Parathyroid adenoma (tissue), 2 donors: ENCODE data around the gene FAM193A.

Experiments
- H2AFZ ChIP-seq: fragments of 300-600 bp; sonication (generic); one replicate; pipeline ENCODE4 v1.7.0; 2017; ENCODE audit warnings: antibody characterized with exemption, mild to moderate bottlenecking
- H3K27ac ChIP-seq: fragments of 300-600 bp; sonication (generic); one replicate; pipeline ENCODE4 v1.7.0; 2017
- H3K27me3 ChIP-seq: fragments of 300-600 bp; sonication (generic); one replicate; pipeline ENCODE4 v1.7.0; 2017; ENCODE audit warnings: low read length; ENCODE audit not compliant: control insufficient read depth, insufficient read depth
- H3K36me3 ChIP-seq: fragments of 300-600 bp; sonication (generic); one replicate; pipeline ENCODE4 v1.7.0; 2017; ENCODE audit warnings: low read length; ENCODE audit not compliant: control insufficient read depth, insufficient read depth
- H3K4me1 ChIP-seq: fragments of 300-600 bp; sonication (generic); one replicate; pipeline ENCODE4 v1.7.0; 2017; ENCODE audit warnings: control low read depth
- H3K4me2 ChIP-seq: fragments of 300-600 bp; sonication (generic); one replicate; pipeline ENCODE4 v1.7.0; 2017; ENCODE audit warnings: low read length
- H3K4me3 ChIP-seq: fragments of 300-600 bp; sonication (generic); one replicate; pipeline ENCODE4 v1.7.0; 2017; ENCODE audit warnings: low read depth, low read length
- H3K79me2 ChIP-seq: fragments of 300-600 bp; sonication (generic); one replicate; pipeline ENCODE4 v1.7.0; 2017; ENCODE audit warnings: control low read depth
- H3K9ac ChIP-seq: fragments of 300-600 bp; sonication (generic); one replicate; pipeline ENCODE4 v1.7.0; 2017; ENCODE audit warnings: mild to moderate bottlenecking
- H3K9me3 ChIP-seq: fragments of 300-600 bp; sonication (generic); one replicate; pipeline ENCODE4 v1.7.0; 2017; ENCODE audit warnings: low read length; ENCODE audit not compliant: control insufficient read depth
- TF ChIP-seq, protein P1 (sequence below): fragments of 300-600 bp; sonication (generic); IDR thresholded peaks from one replicate; pipeline ENCODE4 v1.7.0; 2017; ENCODE audit warnings: antibody characterized with exemption, mild to moderate bottlenecking
- donor health status: primary hyperparathyroidism.

Gene FAM193A

DNA sequence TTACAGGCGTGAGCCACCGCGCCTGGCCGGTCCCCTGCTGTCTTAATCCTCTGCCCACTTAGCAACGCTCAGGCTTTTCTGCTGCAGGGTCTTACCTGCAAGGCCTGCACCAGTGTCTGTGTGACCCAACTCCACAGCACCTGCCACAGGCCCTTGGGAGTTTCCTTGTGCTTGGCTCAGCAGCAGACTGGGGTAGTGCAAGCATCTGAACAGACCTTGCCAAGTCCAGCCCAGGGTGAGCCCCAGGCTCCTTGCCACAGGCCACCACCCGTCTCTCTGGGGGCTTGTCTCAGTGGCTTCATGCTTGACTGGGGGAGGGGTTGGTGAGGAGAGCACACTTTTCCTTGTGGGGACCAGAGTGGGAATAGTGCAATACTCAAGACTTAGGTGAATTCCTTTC, 87.0 kb downstream of the FAM193A start:
- H3K27ac ChIP-seq, result no peak overlapping the region
- peaks cover 33% of the 10 kb centered on the region for H3K79me2 ChIP-seq
- TF ChIP-seq, protein P1, sequence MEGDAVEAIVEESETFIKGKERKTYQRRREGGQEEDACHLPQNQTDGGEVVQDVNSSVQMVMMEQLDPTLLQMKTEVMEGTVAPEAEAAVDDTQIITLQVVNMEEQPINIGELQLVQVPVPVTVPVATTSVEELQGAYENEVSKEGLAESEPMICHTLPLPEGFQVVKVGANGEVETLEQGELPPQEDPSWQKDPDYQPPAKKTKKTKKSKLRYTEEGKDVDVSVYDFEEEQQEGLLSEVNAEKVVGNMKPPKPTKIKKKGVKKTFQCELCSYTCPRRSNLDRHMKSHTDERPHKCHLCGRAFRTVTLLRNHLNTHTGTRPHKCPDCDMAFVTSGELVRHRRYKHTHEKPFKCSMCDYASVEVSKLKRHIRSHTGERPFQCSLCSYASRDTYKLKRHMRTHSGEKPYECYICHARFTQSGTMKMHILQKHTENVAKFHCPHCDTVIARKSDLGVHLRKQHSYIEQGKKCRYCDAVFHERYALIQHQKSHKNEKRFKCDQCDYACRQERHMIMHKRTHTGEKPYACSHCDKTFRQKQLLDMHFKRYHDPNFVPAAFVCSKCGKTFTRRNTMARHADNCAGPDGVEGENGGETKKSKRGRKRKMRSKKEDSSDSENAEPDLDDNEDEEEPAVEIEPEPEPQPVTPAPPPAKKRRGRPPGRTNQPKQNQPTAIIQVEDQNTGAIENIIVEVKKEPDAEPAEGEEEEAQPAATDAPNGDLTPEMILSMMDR, result no peak
- H3K4me3 ChIP-seq, result no peak overlapping the region
- no peaks in the 10 kb centered on the region for H3K27me3 ChIP-seq
- H3K4me2 ChIP-seq, result no peak overlapping the region
- H3K4me1 ChIP-seq, result no peaks in the 10 kb centered on the region
- H2AFZ ChIP-seq, result no peak overlapping the region
- H3K36me3 ChIP-seq, result no peaks in the 10 kb centered on the region
- H3K9me3 ChIP-seq, result no peaks in the 10 kb centered on the region
- H3K9ac ChIP-seq, result no peak overlapping the region

DNA sequence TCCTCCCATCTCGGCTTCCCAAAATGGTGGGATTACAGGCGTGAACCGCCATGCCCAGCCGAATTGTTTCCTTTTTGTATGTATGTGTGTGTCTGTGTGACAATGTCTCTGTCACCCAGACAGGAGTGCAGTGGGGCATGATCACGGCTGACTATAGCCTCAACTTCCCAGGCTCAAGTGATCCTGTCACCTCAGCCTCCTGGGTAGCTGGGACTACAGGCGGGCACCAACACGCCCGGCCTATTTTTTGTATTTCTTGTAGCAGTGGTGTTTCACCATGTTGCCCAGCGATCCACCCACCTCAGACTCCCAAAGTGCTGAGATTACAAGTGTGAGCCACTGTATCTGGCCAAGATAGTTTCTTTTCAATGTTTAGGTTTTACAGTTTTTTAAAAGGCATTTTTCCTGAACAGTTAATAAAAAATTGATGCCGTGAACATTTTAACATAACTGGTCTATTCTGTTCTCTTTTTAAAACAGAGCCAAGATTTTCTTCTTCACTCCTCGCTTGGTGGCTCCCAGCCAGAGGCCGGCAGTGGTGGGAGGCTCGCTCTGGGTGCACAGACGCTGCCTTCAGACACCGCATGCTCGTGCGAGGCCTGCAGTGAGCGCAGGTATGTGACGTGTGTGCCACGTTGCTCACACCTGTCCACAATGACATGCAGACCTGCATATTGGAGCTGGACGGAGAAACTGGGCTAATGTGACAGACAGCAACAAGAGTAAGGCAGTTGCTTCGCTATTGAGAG, 88.5 kb downstream of the FAM193A start:
- Histone ChIP-seq H2AFZ (no peak overlapping the region), H3K4me1 (no peaks in the 10 kb centered on the region), H3K27ac (no peak overlapping the region)

DNA sequence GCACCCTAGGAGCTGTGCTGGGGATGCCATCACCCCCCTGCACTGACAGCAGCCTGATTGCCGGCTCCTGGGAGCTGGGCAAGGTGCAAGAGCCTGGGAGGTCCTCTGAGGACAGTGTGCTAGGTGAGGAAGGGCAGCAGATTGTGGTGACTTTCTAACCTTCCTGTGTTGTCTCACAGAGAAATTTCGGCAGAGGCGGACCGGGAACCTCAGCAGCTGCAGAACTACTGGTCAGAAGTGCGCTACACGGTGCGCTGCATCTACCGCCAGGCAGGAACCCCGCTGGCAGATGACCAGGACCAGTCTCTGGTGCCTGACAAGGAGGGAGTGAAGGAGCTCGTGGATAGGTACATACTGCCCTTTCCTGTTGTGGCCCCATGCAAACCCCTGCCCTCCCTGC, 89.8 kb downstream of the FAM193A start:
- no peak overlapping the region for H3K27ac ChIP-seq
- H2AFZ ChIP-seq, result no peak overlapping the region
- H3K9ac ChIP-seq, result no peak overlapping the region
- H3K4me2 ChIP-seq, result no peak overlapping the region
- H3K79me2 ChIP-seq, result peaks cover 12% of the 10 kb centered on the region
- H3K9me3 ChIP-seq, result no peaks in the 10 kb centered on the region
- no peaks in the 10 kb centered on the region for H3K27me3 ChIP-seq
- TF ChIP-seq, protein P1, result no peak
- no peak overlapping the region for H3K4me3 ChIP-seq
- no peaks in the 10 kb centered on the region for H3K36me3 ChIP-seq
- H3K4me1 ChIP-seq, result no peaks in the 10 kb centered on the region

More for the DNA sequence above, 88.5 kb downstream of the FAM193A start:
- no peak overlapping the region for H3K4me2 ChIP-seq
- H3K36me3 ChIP-seq, result no peaks in the 10 kb centered on the region
- H3K4me3 ChIP-seq, result no peak overlapping the region
- TF ChIP-seq, protein P1, result no peak
- peaks cover 22% of the 10 kb centered on the region for H3K79me2 ChIP-seq
- H3K9me3 ChIP-seq, result no peaks in the 10 kb centered on the region
- no peaks in the 10 kb centered on the region for H3K27me3 ChIP-seq
- no peak overlapping the region for H3K9ac ChIP-seq

DNA sequence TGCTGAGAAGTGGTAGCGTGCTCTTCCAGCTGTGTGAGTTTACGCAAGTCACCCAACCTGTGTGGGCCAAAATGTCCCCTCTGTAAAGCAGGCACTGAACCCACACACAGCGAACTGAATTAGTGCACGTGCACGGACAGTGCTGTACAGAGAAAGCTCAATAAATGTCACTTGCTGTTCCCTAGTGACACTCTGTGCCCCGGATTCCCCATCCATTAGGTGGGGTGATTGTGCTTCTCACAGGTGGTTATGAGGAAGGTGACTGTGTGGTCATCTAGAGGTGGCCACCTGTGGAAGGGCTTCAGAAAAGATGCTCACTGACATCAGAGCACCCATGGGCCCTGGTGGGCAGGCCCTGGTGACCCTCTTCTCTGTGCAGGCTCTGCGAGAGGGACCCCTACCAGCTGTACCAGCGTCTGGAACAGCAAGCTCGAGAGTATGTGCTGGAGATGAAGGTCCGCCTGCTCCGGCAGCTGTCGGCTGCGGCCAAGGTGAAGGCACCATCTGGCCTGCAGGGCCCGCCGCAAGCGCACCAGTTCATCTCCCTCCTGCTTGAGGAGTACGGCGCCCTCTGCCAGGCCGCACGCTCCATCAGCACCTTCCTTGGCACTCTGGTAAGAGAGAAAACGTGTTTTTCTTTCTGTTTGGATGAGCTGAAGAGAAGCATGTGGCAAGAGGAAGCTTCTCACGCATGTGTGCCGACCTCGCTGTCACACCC, 94.3 kb downstream of the FAM193A start:
- Histone ChIP-seq H3K27ac (no peak overlapping the region), H3K27me3 (no peaks in the 10 kb centered on the region), H3K4me2 (no peak overlapping the region), H2AFZ (no peak overlapping the region), H3K4me3 (no peak overlapping the region), H3K9me3 (no peaks in the 10 kb centered on the region), H3K9ac (no peak overlapping the region), H3K36me3 (no peaks in the 10 kb centered on the region), H3K4me1 (no peaks in the 10 kb centered on the region), H3K79me2 (peaks cover 2% of the 10 kb centered on the region)
- TF ChIP-seq, protein P1, result no peak
